Measurements from ENCODE around the gene CYP2R1. TPM values are rescaled to one million over a fixed set of nuclear protein-coding genes. Genes with fewer than 3 reads are reported as not detected.

The CYP2R1 gene
- total RNA-seq, 2 donors from 2014 or later, result 7.6 to 29.1 TPM

DNA sequence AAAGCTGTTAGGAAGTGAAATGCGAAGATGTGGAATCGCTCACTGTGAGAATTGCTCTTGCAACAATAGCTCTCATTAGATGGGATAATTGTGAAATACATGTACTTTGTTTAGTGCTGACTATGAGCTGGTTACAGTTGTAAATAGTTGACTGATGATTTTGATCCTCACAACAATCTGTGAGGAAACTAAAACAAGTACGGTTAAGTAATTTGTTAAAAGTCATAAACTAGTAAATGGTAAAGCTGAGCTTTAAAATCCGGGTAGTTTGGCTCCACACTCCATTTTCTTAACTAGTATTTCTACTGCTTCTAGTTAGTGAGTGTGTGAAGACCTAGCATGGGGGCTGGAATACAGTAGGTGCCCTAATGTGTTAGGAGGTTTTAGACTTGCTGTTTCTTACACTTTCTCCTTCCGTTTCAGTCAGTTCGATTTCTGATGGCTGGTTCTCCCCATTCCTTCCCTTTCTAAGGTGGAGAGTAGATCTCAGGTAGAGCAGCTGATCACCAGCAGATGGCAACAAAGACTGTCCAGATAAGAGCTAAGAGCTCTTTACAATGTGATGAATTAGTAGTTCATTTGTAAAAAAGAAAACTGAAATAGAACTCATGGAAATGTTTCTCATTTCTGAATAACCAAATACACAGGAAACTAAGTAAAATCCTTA, 16.3 kb upstream of the CYP2R1 start:
- Histone ChIP-seq H3K9me3 (no peaks in the 10 kb centered on the region), H3K4me3 (no peak overlapping the region), H3K4me1 (peaks cover 34% of the 10 kb centered on the region), H3K36me3 (replicated peaks in 1 of 2; ENCODE audit: insufficient read depth in 1 of 2, low read depth in 2 of 2) (no peaks in the 10 kb centered on the region), H3K27ac (no peak overlapping the region), H3K27me3 (no peaks in the 10 kb centered on the region)
- 45 to 47% methylated on average over 6 of the region's 6 CpGs for WGBS, 2 donors
- ATAC-seq (no peak), DNase-seq (peak; percentile 26 to 61 (median 49))
- intact Hi-C loops (cut with DNase I), result loop anchor here (5.0 to 10.0 kb wide), 2 partner anchors 114 to 371 kb away; no protein-coding TSS in a partner anchor
- no peak for TF ChIP-seq POLR2A (IDR thresholded peaks at IDR 0.05)
- TF ChIP-seq, protein P1, sequence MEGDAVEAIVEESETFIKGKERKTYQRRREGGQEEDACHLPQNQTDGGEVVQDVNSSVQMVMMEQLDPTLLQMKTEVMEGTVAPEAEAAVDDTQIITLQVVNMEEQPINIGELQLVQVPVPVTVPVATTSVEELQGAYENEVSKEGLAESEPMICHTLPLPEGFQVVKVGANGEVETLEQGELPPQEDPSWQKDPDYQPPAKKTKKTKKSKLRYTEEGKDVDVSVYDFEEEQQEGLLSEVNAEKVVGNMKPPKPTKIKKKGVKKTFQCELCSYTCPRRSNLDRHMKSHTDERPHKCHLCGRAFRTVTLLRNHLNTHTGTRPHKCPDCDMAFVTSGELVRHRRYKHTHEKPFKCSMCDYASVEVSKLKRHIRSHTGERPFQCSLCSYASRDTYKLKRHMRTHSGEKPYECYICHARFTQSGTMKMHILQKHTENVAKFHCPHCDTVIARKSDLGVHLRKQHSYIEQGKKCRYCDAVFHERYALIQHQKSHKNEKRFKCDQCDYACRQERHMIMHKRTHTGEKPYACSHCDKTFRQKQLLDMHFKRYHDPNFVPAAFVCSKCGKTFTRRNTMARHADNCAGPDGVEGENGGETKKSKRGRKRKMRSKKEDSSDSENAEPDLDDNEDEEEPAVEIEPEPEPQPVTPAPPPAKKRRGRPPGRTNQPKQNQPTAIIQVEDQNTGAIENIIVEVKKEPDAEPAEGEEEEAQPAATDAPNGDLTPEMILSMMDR (IDR thresholded peaks at IDR 0.05), result peak in 6 of 7 experiments; percentile 37 to 64 (median 56)

DNA sequence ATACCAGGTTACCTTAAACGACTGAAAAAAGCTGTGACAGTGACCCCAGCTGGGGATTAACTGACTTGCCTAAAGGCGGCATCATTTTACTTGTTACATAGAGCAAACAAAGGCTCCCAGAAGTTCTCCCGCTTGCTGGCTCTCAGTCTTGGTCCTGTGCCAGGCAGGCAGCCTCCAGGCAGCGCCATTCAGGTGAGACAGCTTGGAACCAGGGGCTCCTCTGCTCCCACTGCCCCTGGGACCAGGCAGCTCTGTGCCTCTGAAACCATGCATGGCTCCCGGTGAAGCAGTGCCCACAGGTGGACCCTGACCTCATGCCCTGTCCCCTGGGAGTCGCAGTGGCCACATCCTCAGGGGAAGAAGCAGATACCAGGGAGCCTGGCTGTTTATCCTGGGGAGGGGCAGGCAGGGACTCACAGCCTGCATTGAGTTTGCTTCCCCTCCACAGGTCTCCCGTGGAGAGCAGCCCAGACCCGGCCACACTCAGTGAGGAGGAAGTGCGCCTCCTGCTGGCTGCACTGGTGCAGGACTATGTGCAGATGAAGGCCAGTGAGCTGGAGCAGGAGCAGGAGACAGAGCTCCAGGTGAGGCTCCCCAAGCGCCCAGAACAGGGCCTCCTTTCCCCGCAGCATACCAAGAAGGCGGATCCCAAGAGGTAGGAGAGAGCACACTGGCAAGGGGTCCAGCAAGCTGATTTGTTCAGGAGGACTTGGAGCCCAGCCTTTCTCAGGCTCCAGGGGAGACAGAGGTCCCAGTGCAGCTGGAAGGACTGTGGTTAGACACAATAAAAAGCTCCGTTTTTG, 15.6 kb upstream of the CYP2R1 start:
- ATAC-seq (peak; percentile 61), DNase-seq (peak; percentile 81 to 89 (median 84))
- no peaks in the 10 kb centered on the region for H3K9me3 ChIP-seq
- intact Hi-C loops (cut with DNase I), result loop anchor here (5.0 to 10.0 kb wide), 2 partner anchors 113 to 370 kb away; no protein-coding TSS in a partner anchor
- H3K4me3 ChIP-seq, result no peak overlapping the region
- no peaks in the 10 kb centered on the region for H3K36me3 ChIP-seq (replicated peaks in 1 of 2; ENCODE audit: insufficient read depth in 1 of 2, low read depth in 2 of 2)
- H3K4me1 ChIP-seq, result peaks cover 38% of the 10 kb centered on the region
- 17 to 18% methylated on average over 9 to 13 of the region's 13 CpGs for WGBS, 2 donors
- TF ChIP-seq, protein P1 (IDR thresholded peaks at IDR 0.05), result peak; percentile 69 to 81 (median 75)
- TF ChIP-seq POLR2A (IDR thresholded peaks at IDR 0.05), result no peak
- H3K27me3 ChIP-seq, result no peaks in the 10 kb centered on the region
- peak overlapping the region in 1 of 4 donors; percentile 29 for H3K27ac ChIP-seq

DNA sequence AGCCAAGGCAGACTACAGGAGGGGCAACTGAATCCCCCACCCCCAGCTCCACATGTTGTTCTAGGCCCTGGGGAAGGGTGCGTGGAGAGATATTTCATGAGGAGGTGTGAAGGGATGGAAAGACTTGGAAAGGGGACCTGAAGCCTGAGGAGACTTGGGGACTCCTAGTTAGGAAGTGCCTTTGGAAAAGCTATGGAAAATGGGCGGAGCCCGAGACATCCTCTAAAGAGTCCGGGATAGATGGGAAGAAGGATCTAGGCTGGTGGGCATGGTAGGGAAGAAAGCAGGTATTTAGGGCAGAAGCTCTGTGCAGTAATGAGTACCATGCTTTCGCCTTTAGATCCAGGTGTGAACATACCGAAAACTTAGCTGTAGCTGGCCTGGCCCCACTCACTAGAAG, 15.0 kb upstream of the CYP2R1 start:
- ATAC-seq (no peak), DNase-seq (no peak)
- intact Hi-C loops (cut with DNase I), result loop anchor here (5.0 to 10.0 kb wide), 2 partner anchors 112 to 370 kb away; no protein-coding TSS in a partner anchor
- Histone ChIP-seq H3K9me3 (no peaks in the 10 kb centered on the region), H3K4me3 (no peak overlapping the region), H3K36me3 (replicated peaks in 1 of 2; ENCODE audit: insufficient read depth in 1 of 2, low read depth in 2 of 2) (no peaks in the 10 kb centered on the region), H3K4me1 (peaks cover 40% of the 10 kb centered on the region), H3K27me3 (no peaks in the 10 kb centered on the region), H3K27ac (peak overlapping the region in 2 of 4 donors; percentile 29 to 85)
- TF ChIP-seq, protein P1 (IDR thresholded peaks at IDR 0.05), result no peak
- TF ChIP-seq POLR2A (IDR thresholded peaks at IDR 0.05), result no peak
- 81 to 89% methylated on average over 6 of the region's 6 CpGs for WGBS, 2 donors

DNA sequence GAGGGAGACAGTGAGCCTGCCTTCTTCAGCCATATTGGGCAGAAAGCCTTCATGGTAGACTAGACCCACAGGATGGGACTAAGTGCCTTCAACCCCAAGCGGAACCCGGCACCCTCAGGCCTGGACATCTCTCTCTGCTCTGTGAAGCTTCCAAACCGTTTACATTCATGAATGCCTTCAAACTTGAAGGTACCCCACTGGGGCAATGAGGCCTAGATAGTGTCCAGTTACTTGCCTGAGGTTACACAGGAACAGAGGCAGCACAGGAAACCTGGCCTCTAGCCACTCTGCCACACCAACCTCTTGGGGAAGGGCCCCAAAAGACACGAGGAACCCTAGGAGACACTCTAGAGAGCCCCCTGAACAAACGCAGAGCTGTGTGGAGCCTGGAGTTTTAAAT, 14.5 kb upstream of the CYP2R1 start:
- intact Hi-C loops (cut with DNase I), result loop anchor here (5.0 to 10.0 kb wide), 2 partner anchors 112 to 369 kb away; no protein-coding TSS in a partner anchor
- Histone ChIP-seq H3K4me3 (no peak overlapping the region), H3K9me3 (no peaks in the 10 kb centered on the region), H3K27me3 (no peaks in the 10 kb centered on the region), H3K4me1 (peaks cover 40% of the 10 kb centered on the region), H3K36me3 (replicated peaks in 1 of 2; ENCODE audit: insufficient read depth in 1 of 2, low read depth in 2 of 2) (no peaks in the 10 kb centered on the region), H3K27ac (peak overlapping the region in 2 of 4 donors; percentile 29 to 85)
- ATAC-seq (no peak), DNase-seq (peak in 1 of 4 donors; percentile 6)
- TF ChIP-seq POLR2A (IDR thresholded peaks at IDR 0.05), result no peak
- TF ChIP-seq, protein P1 (IDR thresholded peaks at IDR 0.05), result no peak
- WGBS, 2 donors, result 81 to 94% methylated on average over 3 to 5 of the region's 5 CpGs

Measured in body of pancreas (tissue), 4 donors.